Measurements from ENCODE around the gene ATRN.
"Not testable (repeated sequence)": the region's sequence is repeated elsewhere in the genome, so short reads cannot be mapped to it uniquely, and the experiment has no call there.

The ATRN gene

GRCh38 chr20:3509064-3509463 lies 38.2 kb downstream of the ATRN start:
- no peak for DNase-seq (ENCODE audit: extremely low spot score)
- no peak for TF ChIP-seq ELF4 (IDR thresholded peaks at IDR 0.05)
- TF ChIP-seq FOXA1 (IDR thresholded peaks at IDR 0.05), result no peak
- TF ChIP-seq BHLHE40 (IDR thresholded peaks at IDR 0.05; ENCODE audit: borderline replicate concordance), result no peak
- no peak for TF ChIP-seq ZNF384 (IDR thresholded peaks at IDR 0.05)
- TF ChIP-seq TARDBP (IDR thresholded peaks at IDR 0.05), result no peak
- ChIA-PET CTCF (no interaction called here), POLR2A (interaction anchor here (0.7 kb wide), 1 partner anchor 54 kb away, joined by 4 read pairs; no protein-coding TSS in a partner anchor)

- ChIA-PET CTCF (no interaction called here), POLR2A (no interaction called here)
- DNase-seq (ENCODE audit: extremely low spot score), result no peak
- TF ChIP-seq LEF1 (IDR thresholded peaks at IDR 0.05; ENCODE audit: borderline replicate concordance), result no peak
- no peak for TF ChIP-seq FOXM1 (IDR thresholded peaks at IDR 0.05; ENCODE audit: borderline replicate concordance)
- no peak for TF ChIP-seq PKNOX1 (IDR thresholded peaks at IDR 0.05)
- no peak for TF ChIP-seq CTBP1 (IDR thresholded peaks at IDR 0.05; ENCODE audit: borderline replicate concordance)
- no peak for TF ChIP-seq FOXK2 (IDR thresholded peaks at IDR 0.05)
- no peak for TF ChIP-seq HDGF (IDR thresholded peaks at IDR 0.05; ENCODE audit: borderline replicate concordance)
- no peak for TF ChIP-seq SP1 (IDR thresholded peaks at IDR 0.05)
- TF ChIP-seq BHLHE40 (IDR thresholded peaks at IDR 0.05; ENCODE audit: borderline replicate concordance), result no peak
- TF ChIP-seq TARDBP (IDR thresholded peaks at IDR 0.05), result no peak
- TF ChIP-seq NFRKB (IDR thresholded peaks at IDR 0.05), result no peak
- TF ChIP-seq SUZ12 (IDR thresholded peaks at IDR 0.05), result no peak
- TF ChIP-seq ELF4 (IDR thresholded peaks at IDR 0.05), result no peak
- no peak for TF ChIP-seq L3MBTL2 (conservative IDR thresholded peaks at IDR 0.05)
- no peak for TF ChIP-seq ARNT (IDR thresholded peaks at IDR 0.05)
- TF ChIP-seq FOXA1 (IDR thresholded peaks at IDR 0.05), result no peak
- TF ChIP-seq ZNF384 (IDR thresholded peaks at IDR 0.05), result no peak
Measured at GRCh38 chr20:3510110-3510509, 39.3 kb downstream of the ATRN start.

DNA sequence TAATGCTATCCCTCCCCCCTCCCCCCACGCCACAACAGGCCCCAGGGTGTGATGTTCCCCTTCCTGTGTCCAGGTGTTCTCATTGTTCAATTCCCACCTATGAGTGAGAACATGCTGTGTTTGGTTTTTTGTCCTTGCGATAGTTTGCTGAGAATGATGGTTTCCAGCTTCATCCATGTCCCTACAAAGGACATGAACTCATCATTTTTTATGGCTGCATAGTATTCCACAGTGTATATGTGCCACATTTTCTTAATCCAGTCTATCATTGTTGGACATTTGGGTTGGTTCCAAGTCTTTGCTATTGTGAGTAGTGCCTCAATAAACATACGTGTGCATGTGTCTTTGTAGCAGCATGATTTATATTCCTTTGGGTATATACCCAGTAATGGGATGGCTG lies 41.4 kb downstream of the ATRN start:
- POLR2A ChIA-PET; CTCF ChIA-PET; DNase-seq (ENCODE audit: extremely low spot score): not testable (repeated sequence)

GRCh38 chr20:3514012-3514642 lies 43.3 kb downstream of the ATRN start:
- POLR2A ChIA-PET, result no interaction called here
- TF ChIP-seq ZNF384 (IDR thresholded peaks at IDR 0.05) (no peak), CTBP1 (IDR thresholded peaks at IDR 0.05; ENCODE audit: borderline replicate concordance) (no peak), SP1 (IDR thresholded peaks at IDR 0.05) (no peak), L3MBTL2 (conservative IDR thresholded peaks at IDR 0.05) (no peak), ELF4 (IDR thresholded peaks at IDR 0.05) (no peak), FOXA1 (IDR thresholded peaks at IDR 0.05) (no peak), NFRKB (IDR thresholded peaks at IDR 0.05) (no peak), BHLHE40 (IDR thresholded peaks at IDR 0.05; ENCODE audit: borderline replicate concordance) (no peak), ARNT (IDR thresholded peaks at IDR 0.05) (no peak), LEF1 (IDR thresholded peaks at IDR 0.05; ENCODE audit: borderline replicate concordance) (no peak), PKNOX1 (IDR thresholded peaks at IDR 0.05) (no peak), HDGF (IDR thresholded peaks at IDR 0.05; ENCODE audit: borderline replicate concordance) (no peak), FOXM1 (IDR thresholded peaks at IDR 0.05; ENCODE audit: borderline replicate concordance) (no peak)
- CTCF ChIA-PET, result no interaction called here
- no peak for DNase-seq (ENCODE audit: extremely low spot score)

DNA sequence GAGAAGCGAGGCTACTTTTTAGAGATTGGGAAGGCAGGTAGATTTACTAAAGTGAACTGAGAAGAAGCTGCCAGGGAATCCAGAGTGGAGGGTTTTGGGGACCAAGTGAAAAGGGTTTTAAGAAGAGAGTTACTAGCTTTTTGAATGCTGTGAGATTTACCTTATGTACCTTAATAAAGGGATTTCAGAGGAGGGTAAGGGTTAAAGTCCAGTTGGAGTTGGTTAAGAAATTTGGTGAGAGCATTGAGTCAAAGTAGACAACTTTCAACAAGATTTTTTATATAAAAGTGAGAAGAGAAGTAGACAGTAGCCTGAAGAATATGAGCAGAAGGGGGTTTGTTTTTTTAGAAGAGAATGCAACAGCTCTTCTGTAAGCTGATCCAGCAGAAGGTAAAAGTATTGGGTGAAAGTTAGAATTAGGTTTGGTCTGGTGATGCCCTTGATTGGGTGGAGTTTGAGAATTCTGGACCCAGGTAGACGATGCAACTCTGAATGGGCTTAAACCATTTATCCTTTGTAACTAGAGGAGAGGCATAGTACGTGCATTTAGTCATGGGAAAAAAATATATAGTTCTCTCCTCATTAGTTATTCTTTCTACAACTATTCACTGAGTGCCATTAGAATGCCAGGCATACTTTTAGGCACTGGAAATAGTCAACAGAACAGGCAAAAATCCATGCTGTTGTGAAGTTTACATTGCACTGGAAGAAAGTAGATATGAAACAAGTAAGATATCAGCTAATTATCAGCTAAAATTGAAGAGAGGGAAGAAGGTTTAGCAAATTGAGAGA lies 44.8 kb downstream of the ATRN start:
- POLR2A ChIA-PET, result no interaction called here
- no peak for DNase-seq (ENCODE audit: extremely low spot score)
- TF ChIP-seq FOXA1 (IDR thresholded peaks at IDR 0.05) (no peak), L3MBTL2 (conservative IDR thresholded peaks at IDR 0.05) (no peak), ELF4 (IDR thresholded peaks at IDR 0.05) (no peak), SUZ12 (IDR thresholded peaks at IDR 0.05) (no peak), FOXK2 (IDR thresholded peaks at IDR 0.05) (no peak), TARDBP (IDR thresholded peaks at IDR 0.05) (no peak), BHLHE40 (IDR thresholded peaks at IDR 0.05; ENCODE audit: borderline replicate concordance) (no peak), CTBP1 (IDR thresholded peaks at IDR 0.05; ENCODE audit: borderline replicate concordance) (no peak), SP1 (IDR thresholded peaks at IDR 0.05) (no peak), HDGF (IDR thresholded peaks at IDR 0.05; ENCODE audit: borderline replicate concordance) (no peak), FOXM1 (IDR thresholded peaks at IDR 0.05; ENCODE audit: borderline replicate concordance) (no peak), ARNT (IDR thresholded peaks at IDR 0.05) (no peak), NFRKB (IDR thresholded peaks at IDR 0.05) (no peak), LEF1 (IDR thresholded peaks at IDR 0.05; ENCODE audit: borderline replicate concordance) (no peak), PKNOX1 (IDR thresholded peaks at IDR 0.05) (no peak), ZNF384 (IDR thresholded peaks at IDR 0.05) (no peak)
- CTCF ChIA-PET, result no interaction called here
